ENCODE measurements around the gene AADAT. TPM values are rescaled to one million over a fixed set of nuclear protein-coding genes. Genes with fewer than 3 reads are reported as not detected.
"Not testable (repeated sequence)": the region's sequence is repeated elsewhere in the genome, so short reads cannot be mapped to it uniquely, and the experiment has no call there.

The AADAT gene
- polyA plus RNA-seq (2013, experiment 1 of 2): 16.6 TPM
- polyA plus RNA-seq (2013, experiment 2 of 2): 18.3 TPM

DNA sequence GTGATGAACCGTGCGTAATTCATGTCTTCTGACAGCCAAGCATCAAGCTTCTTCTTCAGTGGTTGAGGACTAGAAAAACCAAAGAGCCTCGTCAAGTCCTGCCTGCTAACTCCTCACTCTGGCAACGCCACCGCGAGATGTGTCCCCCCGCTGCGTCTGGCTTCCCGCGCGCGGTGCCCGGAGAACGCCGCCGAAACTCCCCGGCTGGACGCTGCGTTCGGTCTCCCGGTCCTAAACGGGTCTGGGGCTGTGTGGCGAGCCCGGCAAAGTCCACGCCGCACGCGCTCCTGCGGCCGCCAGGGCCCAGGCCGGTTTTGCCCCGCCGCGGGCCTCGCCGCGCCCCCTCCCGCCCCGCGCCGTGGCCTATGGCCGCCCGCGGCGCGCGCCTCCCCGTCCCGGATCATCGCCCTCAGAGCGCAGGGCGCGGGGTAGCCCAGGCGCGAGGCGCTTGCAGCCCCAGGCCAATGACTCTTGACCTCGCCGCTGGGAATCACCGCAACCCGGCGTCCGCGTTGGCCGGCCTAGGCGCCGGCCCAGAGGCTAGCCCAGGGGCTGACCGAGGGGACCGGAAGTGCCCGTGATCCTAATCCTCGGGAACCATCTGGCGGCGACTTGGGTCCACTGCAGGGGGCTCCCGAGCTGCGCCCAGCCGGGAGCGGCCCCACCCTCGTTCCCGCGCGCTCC is at the start of gene AADAT:
AADAT (minus strand) TSS at position 289 of the 684 bp plus-strand sequence; CDS start at position 23, 266 bp downstream.
- Histone ChIP-seq H3K27ac (ENCODE audit: low read depth, low read length) (0 out of 2 replicates have a peak within 1 kb of the TSS, but pooled peaks have one; percentile 0), H3K9ac (ENCODE audit: low read depth, low read length) (peak within 1 kb of the TSS; percentile 77), H3K27me3 (ENCODE audit: insufficient read depth, low read length) (peaks cover 6% of the 10 kb centered on the region), H3K4me1 (ENCODE audit: insufficient read depth, low read length) (peaks cover 22% of the 10 kb centered on the region), H3K36me3 (ENCODE audit: insufficient read depth, low read length) (peaks cover 34% of the 10 kb centered on the region), H3K4me3 (ENCODE audit: low read length) (peak within 1 kb of the TSS; percentile 64), H3K9me3 (ENCODE audit: insufficient read depth, low read depth, low read length) (no peaks in the 10 kb centered on the region)
- WGBS: under 1% methylated on average over 80 of the region's 80 CpGs

DNA sequence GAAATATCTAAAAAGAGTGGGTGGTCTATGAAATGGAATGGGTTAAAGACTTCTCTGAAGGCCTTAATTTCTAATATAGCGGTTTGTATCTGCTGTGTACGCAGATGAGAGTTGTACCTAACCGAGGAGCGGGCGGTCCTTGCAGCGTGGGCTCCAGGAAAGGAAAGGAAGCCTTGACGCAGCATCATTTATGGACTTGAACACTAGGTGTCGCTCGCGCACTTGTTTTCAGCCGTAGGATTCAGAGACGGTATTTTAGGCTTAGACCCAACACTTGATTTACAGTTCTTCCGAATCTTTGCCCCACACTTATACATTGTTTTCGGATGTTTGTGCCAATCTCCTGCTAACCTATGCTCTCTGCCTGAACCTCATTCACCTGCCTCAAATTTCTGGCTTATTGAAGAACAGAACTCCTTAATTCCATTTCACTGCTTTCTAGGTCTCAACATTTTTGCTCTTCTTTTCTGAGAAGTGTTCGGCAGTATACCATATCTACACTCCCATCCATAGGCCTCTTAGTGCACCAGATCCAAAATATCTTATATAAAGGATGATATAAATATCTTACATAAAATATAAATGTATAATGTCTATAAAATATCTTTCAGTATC is 48.9 kb upstream of the AADAT start:
- Histone ChIP-seq H3K4me3 (ENCODE audit: low read length) (no peak overlapping the region), H3K36me3 (ENCODE audit: insufficient read depth, low read length) (no peaks in the 10 kb centered on the region), H3K9me3 (ENCODE audit: insufficient read depth, low read depth, low read length) (peaks cover 6% of the 10 kb centered on the region; the same call in 1 of the 2 replicates), H3K4me1 (ENCODE audit: insufficient read depth, low read length) (no peaks in the 10 kb centered on the region), H3K27ac (ENCODE audit: low read depth, low read length) (no peak overlapping the region), H3K9ac (ENCODE audit: low read depth, low read length) (no peak overlapping the region), H3K27me3 (ENCODE audit: insufficient read depth, low read length) (no peaks in the 10 kb centered on the region)
- WGBS: 18% methylated on average over 15 of the region's 15 CpGs

GRCh38 chr4:170137927-170138326 is 48.2 kb upstream of the AADAT start:
- Histone ChIP-seq H3K9ac (ENCODE audit: low read depth, low read length) (no peak overlapping the region), H3K27me3 (ENCODE audit: insufficient read depth, low read length) (no peaks in the 10 kb centered on the region), H3K4me1 (ENCODE audit: insufficient read depth, low read length) (no peaks in the 10 kb centered on the region), H3K36me3 (ENCODE audit: insufficient read depth, low read length) (no peaks in the 10 kb centered on the region), H3K9me3 (ENCODE audit: insufficient read depth, low read depth, low read length) (peaks cover 14% of the 10 kb centered on the region), H3K4me3 (ENCODE audit: low read length) (no peak overlapping the region), H3K27ac (ENCODE audit: low read depth, low read length) (no peak overlapping the region)
- 95% methylated on average over 3 of the region's 3 CpGs for WGBS

- Histone ChIP-seq H3K4me1 (ENCODE audit: insufficient read depth, low read length) (no peaks in the 10 kb centered on the region), H3K9ac (ENCODE audit: low read depth, low read length) (no peak overlapping the region), H3K27ac (ENCODE audit: low read depth, low read length) (no peak overlapping the region), H3K36me3 (ENCODE audit: insufficient read depth, low read length) (no peaks in the 10 kb centered on the region), H3K27me3 (ENCODE audit: insufficient read depth, low read length) (no peaks in the 10 kb centered on the region), H3K9me3 (ENCODE audit: insufficient read depth, low read depth, low read length) (peaks cover 18% of the 10 kb centered on the region), H3K4me3 (ENCODE audit: low read length) (no peak overlapping the region)
- WGBS: 75% methylated on average over 5 of the region's 5 CpGs
Measured at GRCh38 chr4:170137466-170137865, 47.7 kb upstream of the AADAT start.

DNA sequence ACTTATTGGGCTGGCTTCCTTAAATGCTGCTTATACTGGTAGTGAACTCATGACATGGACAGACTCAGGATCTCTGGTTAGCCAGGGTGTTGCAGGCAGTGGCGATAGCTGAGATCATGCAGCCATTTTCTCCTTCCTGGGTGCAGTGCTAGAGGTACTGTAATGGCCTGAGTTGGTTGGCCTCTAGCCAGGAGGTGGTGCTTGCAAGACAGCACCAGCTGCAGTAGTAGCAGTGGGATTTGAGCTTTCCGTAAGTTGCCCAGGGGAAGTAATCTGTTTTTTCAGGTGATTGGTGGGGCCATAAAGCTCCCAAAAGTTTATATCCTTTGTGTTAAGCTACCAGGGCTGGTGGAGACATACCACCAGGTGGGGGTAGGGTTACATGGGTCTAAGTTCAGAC is 45.1 kb upstream of the AADAT start:
- Histone ChIP-seq H3K9ac (ENCODE audit: low read depth, low read length) (no peak overlapping the region), H3K27ac (ENCODE audit: low read depth, low read length) (no peak overlapping the region), H3K4me3 (ENCODE audit: low read length) (no peak overlapping the region), H3K9me3 (ENCODE audit: insufficient read depth, low read depth, low read length) (peaks cover 19% of the 10 kb centered on the region), H3K36me3 (ENCODE audit: insufficient read depth, low read length) (no peaks in the 10 kb centered on the region), H3K27me3 (ENCODE audit: insufficient read depth, low read length) (no peaks in the 10 kb centered on the region), H3K4me1 (ENCODE audit: insufficient read depth, low read length) (no peaks in the 10 kb centered on the region)
- WGBS: 95% methylated on average over 2 of the region's 2 CpGs

DNA sequence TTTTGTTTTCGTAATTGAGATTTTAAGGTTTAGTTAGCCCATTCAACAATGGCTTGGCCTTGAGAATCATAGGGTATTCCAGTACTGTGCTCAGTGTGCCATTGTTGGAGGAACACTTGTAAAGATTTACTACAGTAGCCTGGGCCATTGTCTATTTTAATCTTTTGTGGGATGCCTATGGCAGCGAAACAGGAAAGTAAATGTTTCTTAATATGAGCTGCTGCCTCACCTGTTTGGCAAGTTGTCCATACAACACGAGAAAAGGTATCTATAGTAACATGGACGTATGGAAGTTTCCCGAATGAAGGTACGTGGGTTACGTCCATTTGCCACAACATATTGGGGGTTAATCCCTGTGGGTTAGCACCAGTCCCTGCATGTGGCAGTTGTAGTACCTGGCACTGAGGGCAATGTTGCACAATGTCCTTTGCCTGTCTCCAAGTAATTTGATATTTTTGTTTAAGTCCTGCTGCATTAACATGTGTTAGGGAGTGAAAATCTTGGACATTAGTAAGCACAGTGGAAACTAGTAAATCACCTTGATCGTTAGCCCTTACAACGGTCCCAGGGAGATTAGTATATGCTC is 38.6 kb upstream of the AADAT start:
- no peaks in the 10 kb centered on the region for H3K4me1 ChIP-seq (ENCODE audit: insufficient read depth, low read length)
- 92% methylated on average over 9 of the region's 9 CpGs for WGBS
- H3K9ac ChIP-seq (ENCODE audit: low read depth, low read length): no peak overlapping the region
- H3K4me3 ChIP-seq (ENCODE audit: low read length): no peak overlapping the region
- H3K27ac ChIP-seq (ENCODE audit: low read depth, low read length): no peak overlapping the region
- H3K27me3 ChIP-seq (ENCODE audit: insufficient read depth, low read length): no peaks in the 10 kb centered on the region
- H3K9me3 ChIP-seq (ENCODE audit: insufficient read depth, low read depth, low read length): peaks cover 13% of the 10 kb centered on the region; the same call in 1 of the 2 replicates
- no peaks in the 10 kb centered on the region for H3K36me3 ChIP-seq (ENCODE audit: insufficient read depth, low read length)

- Histone ChIP-seq H3K36me3 (ENCODE audit: insufficient read depth, low read length) (no peaks in the 10 kb centered on the region), H3K9ac (ENCODE audit: low read depth, low read length) (no peak overlapping the region), H3K4me3 (ENCODE audit: low read length) (no peak overlapping the region), H3K27ac (ENCODE audit: low read depth, low read length) (no peak overlapping the region), H3K4me1 (ENCODE audit: insufficient read depth, low read length) (no peaks in the 10 kb centered on the region), H3K27me3 (ENCODE audit: insufficient read depth, low read length) (no peaks in the 10 kb centered on the region), H3K9me3 (ENCODE audit: insufficient read depth, low read depth, low read length) (peaks cover 8% of the 10 kb centered on the region; the same call in 1 of the 2 replicates)
- WGBS: 91% methylated on average over 10 of the region's 10 CpGs
Measured at GRCh38 chr4:170127758-170128157, 38.0 kb upstream of the AADAT start.

- H3K27ac ChIP-seq (ENCODE audit: low read depth, low read length): no peak overlapping the region
- H3K27me3 ChIP-seq (ENCODE audit: insufficient read depth, low read length): no peaks in the 10 kb centered on the region
- no peaks in the 10 kb centered on the region for H3K4me1 ChIP-seq (ENCODE audit: insufficient read depth, low read length)
- H3K36me3 ChIP-seq (ENCODE audit: insufficient read depth, low read length): no peaks in the 10 kb centered on the region
- H3K9me3 ChIP-seq (ENCODE audit: insufficient read depth, low read depth, low read length): peaks cover 8% of the 10 kb centered on the region; the same call in 1 of the 2 replicates
- H3K4me3 ChIP-seq (ENCODE audit: low read length): no peak overlapping the region
- H3K9ac ChIP-seq (ENCODE audit: low read depth, low read length): no peak overlapping the region
Measured at GRCh38 chr4:170124406-170124805, 34.6 kb upstream of the AADAT start.

DNA sequence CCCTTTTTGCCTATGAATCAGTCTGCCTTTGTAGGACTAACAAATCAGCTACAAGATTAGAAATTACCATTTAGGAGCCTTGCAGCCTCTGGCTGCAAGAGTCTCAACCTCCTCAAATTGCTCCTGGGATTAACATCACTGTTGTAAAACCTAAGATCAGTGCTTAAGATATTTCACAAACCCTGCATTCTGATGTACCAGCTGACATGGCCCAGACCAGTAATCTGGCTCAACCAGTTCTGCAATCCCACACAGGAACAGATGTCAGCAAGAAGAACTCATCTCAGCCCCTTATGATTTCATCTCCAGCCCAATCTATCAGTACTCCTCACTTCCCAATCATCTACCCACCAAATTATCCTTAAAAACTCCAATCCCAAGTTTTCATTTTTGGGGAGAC is 32.5 kb upstream of the AADAT start:
- Histone ChIP-seq H3K9me3 (ENCODE audit: insufficient read depth, low read depth, low read length) (peaks cover 8% of the 10 kb centered on the region; the same call in 1 of the 2 replicates), H3K27me3 (ENCODE audit: insufficient read depth, low read length) (no peaks in the 10 kb centered on the region), H3K27ac (ENCODE audit: low read depth, low read length) (no peak overlapping the region), H3K9ac (ENCODE audit: low read depth, low read length) (no peak overlapping the region), H3K4me1 (ENCODE audit: insufficient read depth, low read length) (no peaks in the 10 kb centered on the region), H3K36me3 (ENCODE audit: insufficient read depth, low read length) (no peaks in the 10 kb centered on the region), H3K4me3 (ENCODE audit: low read length) (no peak overlapping the region)

GRCh38 chr4:170114636-170115035 is 24.9 kb upstream of the AADAT start:
- no peaks in the 10 kb centered on the region for H3K27me3 ChIP-seq (ENCODE audit: insufficient read depth, low read length)
- 91% methylated on average over 4 of the region's 4 CpGs for WGBS
- H3K27ac ChIP-seq (ENCODE audit: low read depth, low read length): no peak overlapping the region
- peaks cover 8% of the 10 kb centered on the region for H3K9me3 ChIP-seq (ENCODE audit: insufficient read depth, low read depth, low read length)
- no peak overlapping the region for H3K9ac ChIP-seq (ENCODE audit: low read depth, low read length)
- H3K4me1 ChIP-seq (ENCODE audit: insufficient read depth, low read length): peaks cover 13% of the 10 kb centered on the region
- no peaks in the 10 kb centered on the region for H3K36me3 ChIP-seq (ENCODE audit: insufficient read depth, low read length)
- H3K4me3 ChIP-seq (ENCODE audit: low read length): no peak overlapping the region

DNA sequence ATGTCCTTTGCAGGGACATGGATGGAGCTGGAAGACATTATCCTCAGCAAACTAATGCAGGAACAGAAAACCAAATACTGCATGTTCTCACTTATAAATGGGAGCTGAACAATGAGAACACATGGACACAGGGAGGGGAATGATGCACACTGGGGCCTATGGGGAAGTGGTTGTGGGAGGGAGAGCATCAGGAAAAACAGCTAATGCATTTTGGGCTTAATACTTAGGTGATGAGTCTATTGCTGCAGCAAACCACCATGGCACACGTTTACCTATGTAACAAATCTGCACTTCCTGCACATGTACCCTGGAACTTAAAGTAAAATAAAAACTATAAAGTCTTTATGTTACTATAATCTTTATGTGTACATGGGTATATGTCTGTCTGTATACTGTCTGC is 24.4 kb upstream of the AADAT start:
- H3K4me3 ChIP-seq (ENCODE audit: low read length); H3K27ac ChIP-seq (ENCODE audit: low read depth, low read length); H3K27me3 ChIP-seq (ENCODE audit: insufficient read depth, low read length); H3K9me3 ChIP-seq (ENCODE audit: insufficient read depth, low read depth, low read length); H3K36me3 ChIP-seq (ENCODE audit: insufficient read depth, low read length); H3K9ac ChIP-seq (ENCODE audit: low read depth, low read length): not testable (repeated sequence)
- no CpG with 5 or more reads among the region's 1 CpG for WGBS
- H3K4me1 ChIP-seq (ENCODE audit: insufficient read depth, low read length): peaks cover 17% of the 10 kb centered on the region

Data from HUES64 (cell line).